VCaP (cell line): ENCODE measurements around the gene TTC28.
"Not testable (repeated sequence)": the region's sequence is repeated elsewhere in the genome, so short reads cannot be mapped to it uniquely, and the experiment has no call there.

ENCODE experiments used
- H3K27ac ChIP-seq: fragments of 450-650 bp; 2 replicates; pipeline ENCODE4 v1.5.1; 2017
- CTCF ChIP-seq: fragments of 450-650 bp; conservative IDR thresholded peaks from 2 replicates; pipeline ENCODE4 v1.5.1; 2017; ENCODE audit warnings: mild to moderate bottlenecking, moderate library complexity

Gene TTC28

DNA sequence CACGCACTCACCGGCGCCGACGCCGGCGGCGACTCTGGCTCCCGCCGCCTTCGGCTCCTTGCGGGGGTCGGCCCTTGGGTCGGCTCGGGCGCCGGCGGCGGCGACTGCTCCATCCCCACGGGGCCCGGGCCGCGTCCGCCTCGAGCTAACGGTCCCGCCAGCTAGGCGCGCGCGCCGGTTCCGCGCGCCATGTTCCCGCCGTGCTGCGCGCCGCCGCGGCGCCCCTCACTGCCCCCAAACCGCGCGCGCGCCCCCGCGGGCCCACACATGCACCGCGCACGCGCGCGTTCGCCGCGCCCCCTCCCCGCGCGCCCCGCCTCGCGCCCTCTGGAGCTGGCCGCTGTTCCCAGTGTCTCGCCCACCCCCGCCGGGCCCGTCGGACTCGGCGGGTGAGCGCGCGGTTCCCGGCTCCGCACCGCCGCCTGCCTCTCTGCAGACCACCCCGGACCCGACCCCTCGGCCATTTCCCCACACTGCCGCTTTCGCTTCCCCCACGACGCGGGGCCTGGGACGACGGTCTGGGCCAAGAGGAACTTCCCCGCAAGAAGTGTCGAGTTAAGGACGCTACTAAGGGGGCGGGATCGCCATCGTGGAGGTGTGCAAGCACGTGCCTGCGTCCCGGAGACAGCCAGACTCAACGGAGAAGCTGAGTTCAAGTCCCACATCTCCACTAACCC, at the start of gene TTC28:
Gene TTC28, minus strand, starts transcription at position 230 of the 677 bp plus-strand sequence. Its CDS starts 117 bp downstream, at position 113.
- not testable (repeated sequence) for H3K27ac ChIP-seq

GRCh38 chr22:28728621-28729313, 49.1 kb upstream of the TTC28 start:
- no peak overlapping the region for H3K27ac ChIP-seq
- no peak for TF ChIP-seq CTCF

GRCh38 chr22:28728002-28728401, 48.4 kb upstream of the TTC28 start:
- TF ChIP-seq CTCF, result no peak
- no peak overlapping the region for H3K27ac ChIP-seq

GRCh38 chr22:28718044-28718443, 38.4 kb upstream of the TTC28 start:
- H3K27ac ChIP-seq, result no peak overlapping the region
- no peak for TF ChIP-seq CTCF

- no peak for TF ChIP-seq CTCF
- no peak overlapping the region for H3K27ac ChIP-seq
Observed at GRCh38 chr22:28716686-28717085, 37.0 kb upstream of the TTC28 start.

DNA sequence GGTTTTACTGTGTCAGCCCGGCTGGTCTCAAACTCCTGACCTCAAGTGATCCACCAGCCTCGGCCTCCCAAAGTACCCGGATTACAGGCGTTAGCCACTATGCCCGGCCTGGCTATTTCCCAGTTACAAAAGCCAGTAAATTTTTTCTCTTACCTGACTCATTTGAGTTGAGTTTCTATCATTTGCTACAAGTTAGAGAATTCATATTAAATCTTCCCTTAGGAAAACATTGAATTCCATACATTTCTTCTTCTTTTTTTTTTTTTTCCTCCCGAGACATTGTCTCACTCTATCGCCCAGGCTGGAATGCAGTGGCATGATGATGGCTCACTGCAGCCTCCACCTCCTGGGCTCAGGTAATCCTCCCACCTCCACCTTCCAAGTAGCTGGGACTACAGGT, 36.0 kb upstream of the TTC28 start:
- H3K27ac ChIP-seq, result no peak overlapping the region
- TF ChIP-seq CTCF, result no peak

DNA sequence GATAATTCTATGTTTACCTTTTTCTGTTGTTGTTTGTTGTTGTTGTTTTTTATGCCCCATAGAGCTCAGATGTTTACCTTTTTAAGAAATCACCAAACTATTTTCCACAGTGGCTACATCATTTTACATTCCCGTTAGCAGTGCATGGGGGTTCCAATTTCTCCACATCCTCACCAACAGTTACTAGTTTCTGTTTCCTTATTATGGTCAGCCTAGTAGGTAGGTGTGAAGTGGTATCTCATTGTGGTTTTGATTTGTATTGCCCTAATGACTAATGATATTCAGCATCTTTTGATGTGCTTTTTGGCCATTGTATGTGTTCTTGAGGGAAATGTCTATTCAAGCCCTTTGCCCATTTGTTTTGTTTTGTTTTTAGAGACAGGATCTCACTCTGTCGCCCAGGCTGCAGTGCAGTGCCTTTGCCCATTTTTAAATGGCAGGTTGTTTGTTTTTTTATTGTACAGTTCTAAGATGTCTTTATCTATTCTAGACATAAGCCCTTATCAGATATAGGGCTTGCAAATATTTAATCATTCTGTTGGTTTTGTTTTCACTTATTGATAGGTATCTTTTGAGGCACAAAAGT, 34.5 kb upstream of the TTC28 start:
- no peak for TF ChIP-seq CTCF
- H3K27ac ChIP-seq, result no peak overlapping the region
